RWPE1 (cell line): ENCODE results near the gene SRSF9.

ENCODE experiments used
- CTCF ChIA-PET: fragments of 350-600 bp; sonication (Branson Sonifier 250); formaldehyde crosslinking; extraction: SDS; loops from one replicate; lab custom pipeline; 2021; lab: Yijun Ruan, JAX
- POLR2A ChIA-PET: fragments of 400-600 bp; formaldehyde crosslinking; extraction: SDS; loops from one replicate; lab custom pipeline; 2020; ENCODE audit warnings: antibody characterized with exemption; ENCODE audit not compliant: low non-redundant PET; lab: Yijun Ruan, JAX
- DNase-seq: peaks from one replicate; pipeline ENCODE4 v3.0.0; 2012; ENCODE audit warnings: low spot score
- H3K27ac ChIP-seq: fragments of 450-650 bp; 2 replicates; pipeline ENCODE4 v1.5.1; 2017
- CTCF ChIP-seq: fragments of 450-650 bp; conservative IDR thresholded peaks from 2 replicates; pipeline ENCODE4 v1.5.1; 2017; ENCODE audit warnings: low read depth, mild to moderate bottlenecking

Gene SRSF9

GRCh38 chr12:120500581-120500980, 31.0 kb upstream of the SRSF9 start:
- H3K27ac ChIP-seq = peak overlapping the region; percentile 69
- no peak for TF ChIP-seq CTCF
- POLR2A ChIA-PET = interaction anchor here (0.7 kb wide), 1 partner anchor 11 kb away, joined by 5 read pairs; no protein-coding TSS in a partner anchor
- no peak for DNase-seq
- CTCF ChIA-PET = interaction anchor here (0.6 kb wide), 1 partner anchor 664 kb away, joined by 3 read pairs; no protein-coding TSS in a partner anchor

GRCh38 chr12:120498870-120499515, 29.4 kb upstream of the SRSF9 start:
- peak overlapping the region; percentile 69 for H3K27ac ChIP-seq
- POLR2A ChIA-PET = interaction anchor here (0.6 kb wide), 1 partner anchor 9 kb away, joined by 4 read pairs; no protein-coding TSS in a partner anchor
- CTCF ChIA-PET = interaction anchor here (0.5 to 0.6 kb wide), 2 partner anchors 42 to 51 kb away, joined by 3 read pairs; no protein-coding TSS in a partner anchor
- DNase-seq = no peak
- no peak for TF ChIP-seq CTCF

GRCh38 chr12:120497524-120498150, 28.1 kb upstream of the SRSF9 start:
- no peak for DNase-seq
- POLR2A ChIA-PET = no interaction called here

GRCh38 chr12:120496413-120497340, 27.1 kb upstream of the SRSF9 start:
- CTCF ChIA-PET = interaction anchor here (0.6 to 1.1 kb wide), 4 partner anchors 28 to 314 kb away, joined by 3 read pairs; no protein-coding TSS in a partner anchor
- POLR2A ChIA-PET = interaction anchor here (0.6 to 1.0 kb wide), 3 partner anchors 22 to 32 kb away, joined by 3 to 5 read pairs (median 3); no protein-coding TSS in a partner anchor
- no peak for TF ChIP-seq CTCF
- DNase-seq = peak; percentile 60
- peak overlapping the region; percentile 85 for H3K27ac ChIP-seq

More at GRCh38 chr12:120497524-120498150, 28.1 kb upstream of the SRSF9 start:
- TF ChIP-seq CTCF = no peak
- CTCF ChIA-PET = no interaction called here
- no peak overlapping the region for H3K27ac ChIP-seq

- peak; percentile 98 for DNase-seq
- CTCF ChIA-PET = interaction anchor here (0.6 to 1.1 kb wide), 2 partner anchors 21 to 29 kb away, joined by 3 read pairs; no protein-coding TSS in a partner anchor
- POLR2A ChIA-PET = interaction anchor here (1.0 kb wide), 1 partner anchor 21 kb away, joined by 3 read pairs; no protein-coding TSS in a partner anchor
- no peak for TF ChIP-seq CTCF
- peak within 1 kb of the TSS; percentile 85 for H3K27ac ChIP-seq
These were observed 26.3 kb upstream of the SRSF9 start, which contains the start of gene DYNLL1 for GRCh38 chr12:120495731-120496412. TSS of gene DYNLL1 (plus strand) at chr12:120496113. CDS start at chr12:120496422, 309 bp downstream.
